ENCODE data around the gene CADPS.

CADPS gene

DNA sequence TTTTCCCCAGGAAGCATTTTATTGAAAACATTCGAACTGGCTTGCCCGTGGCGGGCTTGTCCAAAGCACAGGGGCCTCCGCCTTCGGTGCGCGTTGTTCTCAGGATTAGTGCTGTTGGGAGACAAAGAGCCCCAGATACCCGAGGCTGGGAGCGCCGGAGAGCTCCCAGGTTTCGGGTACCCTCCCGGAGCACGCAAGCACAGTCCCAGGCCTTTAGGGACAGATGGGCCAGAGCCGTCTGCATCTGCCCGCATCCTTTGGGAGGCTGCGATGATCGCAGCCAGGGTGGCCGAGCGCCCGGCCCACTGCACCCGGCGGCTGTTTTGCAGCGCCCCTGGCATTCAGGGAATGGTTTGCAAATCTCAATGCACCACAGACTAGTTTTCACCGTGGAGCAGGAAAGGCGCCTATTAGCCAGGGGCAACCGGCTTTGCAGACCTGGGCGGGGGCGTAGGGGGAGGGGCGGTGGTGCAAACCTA lies 496.9 kb downstream of the CADPS start:
- TF ChIP-seq CTCF (IDR thresholded peaks at IDR 0.05; ENCODE audit: low read depth, low read length): no peak
- DNase-seq (ENCODE audit: extremely low read depth, low read depth): no peak

DNA sequence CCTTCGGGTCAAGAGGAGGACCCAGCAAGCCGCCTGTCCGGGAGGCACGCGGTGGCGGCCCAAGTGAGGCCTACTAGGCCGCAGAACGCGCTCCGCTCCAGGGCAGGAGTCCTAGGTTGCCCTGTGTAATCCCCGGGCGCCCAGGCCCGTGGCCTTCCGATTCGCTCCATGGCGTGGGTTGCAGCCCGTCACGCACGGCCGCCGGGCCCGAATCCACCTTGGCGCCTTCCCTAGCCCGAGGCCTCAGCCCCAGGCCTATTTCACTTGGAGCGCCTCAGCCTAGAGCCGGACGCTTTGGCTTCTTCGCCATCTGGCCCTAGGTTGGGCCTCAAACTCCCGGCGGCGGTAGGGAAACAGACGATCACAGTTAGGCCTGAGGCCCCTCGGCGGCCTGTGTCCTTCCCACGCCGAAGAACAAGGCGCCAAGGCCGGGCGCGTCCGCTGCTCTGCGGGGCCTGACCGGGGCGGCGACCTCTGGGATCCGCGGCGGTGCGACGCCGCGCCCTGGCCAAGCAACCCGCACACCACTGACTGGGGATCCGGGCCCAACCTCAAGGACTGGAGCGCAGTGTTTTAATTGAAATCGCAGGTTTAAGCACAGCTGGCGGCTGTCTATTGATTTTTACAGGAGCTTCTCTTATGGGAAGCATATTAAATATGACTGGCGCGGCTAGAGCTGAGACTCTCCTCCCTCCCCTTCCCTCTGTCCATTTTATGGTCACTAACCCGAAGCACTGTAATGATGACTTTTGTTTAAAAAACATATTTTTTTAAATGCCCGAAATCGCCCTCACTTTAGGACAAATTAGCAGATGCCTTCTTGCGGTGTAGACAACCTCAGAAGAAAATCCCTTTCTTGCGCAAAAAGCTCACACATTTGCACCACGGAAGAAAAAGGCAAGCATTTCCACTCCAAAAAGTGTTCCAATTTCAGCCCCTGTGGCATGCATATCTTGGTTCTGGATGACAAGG lies 498.0 kb downstream of the CADPS start:
- no peak for DNase-seq (ENCODE audit: extremely low read depth, low read depth)
- no peak for TF ChIP-seq CTCF (IDR thresholded peaks at IDR 0.05; ENCODE audit: low read depth, low read length)

DNA sequence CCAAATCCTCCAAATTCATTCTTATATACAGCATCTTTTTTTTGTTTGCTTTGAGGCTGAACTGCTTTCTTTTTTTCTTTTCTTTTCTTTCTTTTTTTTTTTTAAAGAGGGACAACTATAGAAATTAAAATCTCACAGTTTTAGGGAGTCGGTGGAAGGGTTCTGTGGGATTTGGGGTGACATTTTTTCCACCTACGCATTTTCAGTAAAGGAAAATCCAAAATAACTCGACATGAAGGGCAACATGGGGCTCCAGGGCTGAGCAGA lies 498.8 kb downstream of the CADPS start:
- no peak for DNase-seq (ENCODE audit: extremely low read depth, low read depth)
- no peak for TF ChIP-seq CTCF (IDR thresholded peaks at IDR 0.05; ENCODE audit: low read depth, low read length)

DNA sequence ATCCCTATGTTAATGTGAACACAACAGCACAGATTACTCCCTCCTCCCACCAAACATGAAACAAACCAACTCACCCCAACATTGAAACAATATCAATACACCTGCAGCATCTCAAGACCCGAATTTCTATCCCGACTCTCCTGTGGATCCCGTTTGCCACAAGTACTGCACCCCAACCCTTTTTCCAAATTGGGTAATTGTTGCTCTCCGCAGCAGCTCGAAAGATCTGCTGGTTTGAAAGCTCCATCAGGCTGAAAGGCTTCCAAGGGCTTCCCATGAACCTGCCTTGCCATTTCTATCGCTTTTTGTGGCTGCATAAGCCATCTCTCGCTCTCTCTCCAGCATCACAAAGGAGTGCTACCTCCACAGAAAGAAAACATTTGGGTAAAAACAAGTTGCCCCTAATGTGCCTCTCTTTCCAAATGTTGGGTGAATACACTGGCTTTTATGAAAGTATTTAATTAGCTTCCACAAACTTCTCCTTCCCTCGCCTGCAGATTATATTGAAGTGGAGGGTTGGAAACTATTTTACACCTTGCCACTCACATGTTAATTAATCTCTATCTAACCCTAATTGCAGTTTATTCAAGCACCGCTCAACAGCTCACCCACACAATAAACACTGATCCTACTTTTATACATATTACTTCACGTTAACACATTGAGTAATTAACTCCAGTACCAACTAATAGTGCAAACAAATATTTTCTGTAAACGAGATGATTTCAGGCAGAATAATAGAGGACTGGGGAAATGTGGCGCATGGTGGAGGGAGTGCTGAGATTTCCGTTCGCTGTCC lies 499.4 kb downstream of the CADPS start:
- DNase-seq (ENCODE audit: extremely low read depth, low read depth): no peak
- TF ChIP-seq CTCF (IDR thresholded peaks at IDR 0.05; ENCODE audit: low read depth, low read length): no peak

DNA sequence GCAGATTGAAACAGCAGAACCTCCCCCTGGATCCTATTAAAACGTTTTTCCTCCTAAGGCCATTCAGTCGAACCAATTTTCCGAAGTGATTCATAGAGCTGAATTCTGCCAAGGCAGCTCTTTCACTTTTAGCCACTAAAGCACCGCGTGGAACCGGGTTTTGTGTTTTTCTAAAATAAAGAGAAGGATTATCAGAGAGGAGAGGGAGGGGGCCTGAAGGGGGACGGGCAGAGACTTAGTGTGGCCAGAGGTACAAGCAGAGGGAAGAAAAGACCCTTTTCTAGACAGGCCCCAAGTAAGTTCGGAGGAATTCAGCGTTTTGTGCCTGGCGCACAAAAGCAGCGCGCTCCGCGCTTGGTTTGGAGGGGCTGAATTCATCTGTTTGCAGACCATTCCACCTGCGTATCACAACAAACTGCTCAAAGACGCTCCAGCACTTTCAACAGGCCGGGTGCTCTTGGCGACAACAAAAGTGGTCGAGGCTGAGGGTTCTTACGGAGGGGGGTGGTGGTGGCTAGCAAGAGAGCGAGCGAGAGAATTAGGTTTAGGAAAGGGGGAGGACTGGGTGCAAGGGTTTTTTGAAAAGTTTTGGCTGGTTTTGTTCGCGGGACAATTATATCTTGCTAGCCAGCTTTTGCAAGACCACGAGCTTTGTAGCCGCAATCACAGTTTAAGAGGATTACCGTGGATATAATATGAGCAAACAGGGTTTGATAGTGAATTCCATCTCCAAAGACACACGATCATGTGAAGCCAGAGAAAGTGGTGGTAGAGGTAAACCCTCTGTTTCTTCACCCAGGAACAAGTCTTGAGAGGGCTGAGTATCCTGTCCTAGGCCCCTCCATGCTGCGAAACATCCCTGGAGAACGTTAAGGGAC lies 500.6 kb downstream of the CADPS start:
- TF ChIP-seq CTCF (IDR thresholded peaks at IDR 0.05; ENCODE audit: low read depth, low read length): no peak
- DNase-seq (ENCODE audit: extremely low read depth, low read depth): no peak

GRCh38 chr3:62373714-62374333 lies 501.4 kb downstream of the CADPS start:
- TF ChIP-seq CTCF (IDR thresholded peaks at IDR 0.05; ENCODE audit: low read depth, low read length): no peak
- no peak for DNase-seq (ENCODE audit: extremely low read depth, low read depth)
